HG03135 (cell line): ENCODE data around the gene USP24.
A peak's percentile ranks its signal among the peaks of the same experiment; 100 is the strongest.

Source experiments
- ATAC-seq: cut with Tn5 transposase; IDR thresholded peaks from one replicate; pipeline ENCODE4 v1.9.1; 2021; ENCODE audit warnings: mild to moderate bottlenecking, moderate library complexity; ENCODE audit not compliant: unreplicated experiment

The USP24 gene

DNA sequence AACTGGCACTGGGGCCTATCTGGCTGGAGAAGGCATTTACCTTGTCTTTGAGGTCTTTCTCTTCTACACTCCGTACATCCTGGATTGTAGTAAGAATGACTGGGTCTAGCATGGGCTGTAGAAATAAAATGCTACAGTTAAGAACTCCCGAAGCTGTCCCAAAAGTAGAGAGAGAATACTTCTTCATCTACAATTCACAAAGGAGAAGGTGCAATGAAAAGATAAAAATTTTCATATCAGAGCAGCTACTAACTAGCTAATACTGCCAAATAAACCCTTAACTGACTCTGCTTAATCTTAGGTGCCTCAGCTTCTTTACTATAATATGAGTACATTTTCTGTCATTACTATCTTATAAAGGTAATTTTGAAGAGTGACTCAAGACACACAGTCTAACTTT is 55.6 kb downstream of the USP24 start:
- no peak for ATAC-seq

DNA sequence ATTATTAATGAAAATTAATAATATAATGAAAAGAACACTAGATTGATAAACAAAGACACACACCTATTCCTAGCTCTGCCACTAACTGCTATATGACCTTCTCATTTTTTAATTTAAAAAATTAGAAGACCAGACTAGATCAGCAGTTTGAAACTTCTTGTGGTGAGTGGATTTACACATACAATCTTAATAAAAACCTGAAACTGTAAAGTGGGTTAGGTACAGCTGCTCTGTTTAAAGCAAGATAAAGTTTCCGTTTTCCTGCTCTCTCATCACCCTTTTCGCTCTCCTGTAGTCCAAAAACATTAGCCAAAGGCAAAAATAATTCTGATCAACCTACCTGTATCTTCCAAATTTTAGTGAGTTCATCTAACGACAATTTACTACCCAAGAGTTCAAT is 58.6 kb downstream of the USP24 start:
- ATAC-seq: no peak

DNA sequence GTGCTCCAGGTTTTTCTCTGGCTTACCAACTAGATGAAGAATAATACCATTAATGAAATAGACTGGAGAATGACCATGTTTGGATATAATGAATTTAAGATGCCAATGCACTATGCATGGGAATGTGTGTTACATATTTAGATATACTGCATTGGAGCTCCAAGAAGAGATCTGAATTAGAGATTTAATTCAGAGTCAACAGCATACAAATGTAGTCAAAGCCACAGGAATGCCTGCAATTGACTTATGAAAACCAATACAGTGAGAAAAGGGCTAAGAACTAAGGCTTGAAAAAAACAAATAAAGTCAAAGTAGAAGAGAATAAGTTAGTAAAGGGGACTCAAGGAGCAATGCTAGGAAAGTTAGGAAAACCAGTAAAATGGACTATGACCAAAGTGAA is 59.1 kb downstream of the USP24 start:
- ATAC-seq: no peak

- ATAC-seq: no peak
Measured at GRCh38 chr1:55155522-55155921, 59.6 kb downstream of the USP24 start.

DNA sequence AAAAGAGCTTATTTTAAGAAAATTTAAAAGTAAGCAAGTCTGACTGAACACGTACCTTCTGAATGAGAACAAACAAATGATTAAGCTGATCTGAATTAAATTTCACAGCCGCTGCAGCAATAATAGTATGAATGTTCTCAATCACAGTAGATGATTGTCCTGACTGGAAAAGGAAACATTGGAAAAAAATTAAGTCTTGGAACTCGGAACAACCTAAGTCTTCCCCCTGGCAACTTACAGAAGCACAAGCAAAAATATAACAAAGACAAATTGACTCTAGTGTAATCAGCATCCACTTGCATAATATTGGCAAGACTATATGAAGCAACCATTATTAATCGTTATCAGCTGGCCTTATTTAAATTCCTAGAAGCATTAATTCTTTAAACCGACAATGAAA is 60.5 kb downstream of the USP24 start:
- ATAC-seq: no peak

DNA sequence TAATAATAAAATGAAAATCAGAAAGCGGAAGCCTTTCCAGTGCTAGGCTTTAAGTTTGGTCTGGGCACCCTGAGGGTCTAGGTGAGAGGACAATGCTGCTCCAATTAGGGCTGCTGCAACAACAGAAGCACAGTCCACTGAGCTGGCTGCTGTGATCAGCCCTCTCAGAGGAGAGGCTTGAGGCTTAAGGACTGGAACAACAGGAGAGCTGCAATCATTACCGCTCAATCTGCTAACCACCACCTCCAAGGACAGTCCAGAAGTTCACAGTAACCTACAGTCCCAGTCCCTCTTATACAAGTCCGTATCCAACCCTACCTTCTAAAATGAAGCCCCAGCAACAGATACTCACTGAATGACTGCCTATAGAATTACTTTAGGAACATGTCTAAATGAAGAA is 62.1 kb downstream of the USP24 start:
- ATAC-seq: no peak

- ATAC-seq: peak; percentile 84
Measured at GRCh38 chr1:55150880-55151588, 64.1 kb downstream of the USP24 start.

DNA sequence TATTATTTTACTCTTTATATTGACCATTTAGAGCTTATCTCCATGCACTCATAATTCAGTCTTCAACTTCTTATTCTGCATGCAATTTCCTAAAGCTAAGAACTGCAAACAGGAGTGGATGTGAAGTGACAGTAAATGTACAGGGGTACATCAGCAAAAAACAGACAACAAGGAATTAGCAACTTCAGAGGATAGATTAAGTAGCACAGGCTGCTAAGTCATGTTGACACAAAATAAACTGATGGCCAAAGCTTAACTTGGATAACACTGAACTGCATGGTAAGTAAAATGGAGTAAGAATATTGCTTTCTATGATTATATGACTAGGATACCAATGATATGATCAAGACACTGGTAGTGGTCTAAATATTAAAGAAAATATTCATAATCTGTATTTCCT is 66.5 kb downstream of the USP24 start:
- ATAC-seq: no peak

DNA sequence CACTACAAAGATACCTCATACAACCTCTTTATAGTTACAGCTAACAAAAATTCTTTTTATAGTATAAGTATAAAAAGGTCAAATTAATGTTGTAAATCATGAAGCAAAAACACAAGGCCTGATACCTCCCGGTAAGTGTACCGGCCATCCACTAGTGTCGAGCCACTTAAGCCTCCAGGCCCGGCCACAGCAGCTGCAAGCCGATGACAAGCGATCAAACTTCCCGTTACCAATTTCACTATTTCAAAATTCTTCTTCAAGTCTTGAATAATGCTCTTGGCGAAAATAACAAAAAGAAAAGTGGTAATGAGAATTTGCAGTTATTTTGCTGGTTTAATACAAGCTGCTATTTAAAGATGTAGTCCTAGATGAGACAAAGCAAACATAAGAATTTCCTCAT is 67.6 kb downstream of the USP24 start:
- no peak for ATAC-seq

DNA sequence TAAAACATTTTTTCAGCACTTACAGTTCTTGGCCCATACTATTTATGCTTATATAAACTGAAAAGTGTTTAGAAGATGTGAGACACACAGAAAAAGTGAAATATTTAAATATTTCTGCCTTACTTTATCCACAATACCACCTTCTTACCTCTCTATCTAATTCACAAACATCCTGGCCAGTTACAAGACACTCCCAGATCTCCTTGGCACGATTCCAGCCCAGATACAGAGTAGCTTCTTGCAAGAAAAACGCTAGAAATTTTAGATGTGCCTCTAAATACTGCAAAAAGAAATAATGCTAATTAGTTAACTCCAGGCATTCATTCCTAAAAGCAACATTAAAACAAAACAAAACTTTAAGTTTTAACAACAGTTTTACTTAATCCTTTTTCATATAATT is 68.4 kb downstream of the USP24 start:
- no peak for ATAC-seq

- ATAC-seq: no peak
Measured at GRCh38 chr1:55144886-55145285, 70.3 kb downstream of the USP24 start.

DNA sequence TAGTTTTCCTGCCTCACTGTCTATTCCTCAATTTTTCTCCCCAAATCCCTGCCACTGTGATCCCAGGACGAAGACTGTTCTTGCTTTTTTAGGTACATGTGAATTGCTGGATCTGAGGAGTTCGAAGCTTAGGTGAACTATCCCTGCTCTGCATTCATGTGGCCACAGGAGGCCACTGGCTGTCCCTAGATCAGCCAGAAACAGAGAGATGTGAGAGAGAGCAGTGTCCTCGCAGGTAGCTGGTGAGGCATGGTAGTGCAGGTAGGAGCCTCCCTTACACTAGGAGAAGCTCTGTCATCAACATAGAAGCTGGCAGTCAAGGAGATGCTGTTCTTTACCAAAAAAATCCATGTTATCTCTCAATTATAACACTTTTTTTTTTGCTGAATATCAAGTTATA is 71.5 kb downstream of the USP24 start:
- ATAC-seq: peak; percentile 74

DNA sequence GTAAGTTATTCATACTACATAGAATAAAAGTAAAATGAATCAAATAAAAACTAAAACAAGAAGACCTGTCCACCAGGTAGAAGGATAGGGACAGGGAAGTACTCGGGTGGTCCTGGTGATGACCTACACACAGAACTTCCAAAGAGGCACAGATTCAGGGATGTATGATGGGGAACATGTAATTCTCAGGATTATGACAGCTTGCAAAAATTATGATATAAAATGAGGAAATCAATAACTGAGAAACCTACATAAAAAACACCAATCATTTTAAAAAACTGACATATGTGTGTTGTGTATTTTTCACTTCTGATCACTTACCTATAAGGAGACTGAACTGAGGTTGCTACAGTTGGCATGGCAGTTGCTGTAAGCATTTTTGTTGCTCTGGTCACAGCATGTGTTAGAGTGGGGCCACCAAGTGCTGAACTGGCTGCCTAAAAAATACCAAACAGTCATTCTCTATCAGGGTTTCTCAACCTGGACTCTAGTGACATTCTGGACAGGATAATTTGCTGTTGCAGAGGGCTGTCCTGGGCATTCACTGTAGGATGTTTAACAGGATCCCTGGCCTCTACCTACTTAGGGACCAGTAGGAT is 73.8 kb downstream of the USP24 start:
- ATAC-seq: no peak

DNA sequence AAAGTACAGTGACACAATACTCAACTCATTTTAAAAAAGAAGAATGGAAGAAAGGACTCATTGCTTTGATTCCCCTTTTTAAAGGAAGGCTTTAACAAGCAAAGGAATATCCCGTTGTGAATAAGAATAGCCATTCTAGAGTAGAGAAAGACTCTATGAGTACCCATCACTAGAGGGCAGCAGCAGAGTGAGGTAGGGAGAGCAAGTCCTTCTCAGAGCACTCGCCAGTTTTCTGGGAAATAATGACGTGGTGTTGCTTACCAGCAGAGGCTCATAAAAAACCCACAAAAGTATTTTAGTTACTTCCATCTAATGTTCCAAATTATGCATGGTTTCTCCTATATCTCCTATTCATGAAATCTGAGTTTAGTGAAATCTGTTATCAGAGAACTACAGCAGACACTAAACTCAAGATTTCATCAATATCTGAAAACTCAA is 74.6 kb downstream of the USP24 start:
- ATAC-seq: peak; percentile 80

GRCh38 chr1:55140137-55140536 is 75.0 kb downstream of the USP24 start:
- no peak for ATAC-seq

- no peak for ATAC-seq
Measured at GRCh38 chr1:55138823-55139222, 76.3 kb downstream of the USP24 start.

DNA sequence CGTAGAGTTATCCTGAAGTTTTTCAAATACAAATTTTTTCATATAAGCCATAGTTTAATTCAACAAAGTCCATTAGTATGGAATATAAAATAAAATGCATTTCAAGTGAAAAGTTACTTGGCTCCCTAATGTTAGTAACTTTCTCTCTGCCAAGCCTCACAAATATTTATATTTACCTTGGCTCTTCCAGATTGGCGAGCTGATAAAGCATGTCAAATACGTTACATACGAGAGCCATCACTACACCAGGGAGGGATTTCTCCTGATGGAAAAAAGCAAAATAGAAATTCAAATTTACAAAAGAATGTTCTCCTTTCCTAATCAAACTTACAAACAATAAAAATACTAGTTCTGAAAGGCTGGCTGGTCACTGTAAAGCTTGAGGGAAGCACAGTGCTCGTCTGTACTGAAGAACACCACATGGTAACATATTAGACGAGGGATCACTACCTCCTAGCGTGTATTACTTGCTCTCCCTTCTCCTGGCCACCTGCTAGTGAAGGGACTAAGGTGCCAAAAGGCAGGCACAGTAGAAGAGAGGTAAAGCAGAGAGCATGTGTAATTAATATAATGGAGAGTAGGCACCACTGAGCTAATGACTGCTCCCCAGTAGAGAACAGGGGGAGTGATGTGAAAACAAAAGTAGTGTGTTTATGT is 80.9 kb downstream of the USP24 start:
- ATAC-seq: no peak

- no peak for ATAC-seq
Measured at GRCh38 chr1:55131801-55132200, 83.4 kb downstream of the USP24 start.

- ATAC-seq: no peak
Measured at GRCh38 chr1:55131218-55131617, 83.9 kb downstream of the USP24 start.

DNA sequence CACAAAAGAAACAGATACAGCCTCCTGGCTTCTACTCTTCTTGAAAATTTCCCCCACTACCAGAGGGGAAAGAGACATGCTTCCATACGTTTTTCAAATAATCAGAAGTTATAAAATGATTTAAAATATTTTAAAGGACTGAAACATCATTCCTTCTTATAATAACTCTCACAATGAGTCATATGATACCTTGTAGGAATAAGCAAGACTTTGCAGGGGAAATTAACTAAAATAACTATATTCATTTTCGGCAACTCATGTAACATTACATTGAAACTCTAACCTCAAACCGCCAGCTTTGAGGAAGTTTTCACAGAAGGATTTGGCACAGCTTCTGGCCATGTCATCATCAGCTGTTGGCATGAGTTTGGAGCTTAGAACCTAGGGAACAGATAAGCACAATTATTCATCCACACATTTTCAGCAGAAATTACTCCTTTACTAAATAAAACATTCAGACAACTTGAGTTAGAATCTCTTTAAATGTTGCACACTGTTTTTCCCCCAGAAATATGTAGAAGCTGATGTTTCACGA is 85.9 kb downstream of the USP24 start:
- ATAC-seq: no peak

- no peak for ATAC-seq
Measured at GRCh38 chr1:55128418-55128995, 86.7 kb downstream of the USP24 start.
